MCF 10A (cell line): Measurements from ENCODE around the gene HDGFL2. TPM values are rescaled to one million over a fixed set of nuclear protein-coding genes. Genes with fewer than 3 reads are reported as not detected.

Experiments
- BruUV-seq: library from RNA; stranded (reverse); fragments of 400-500 nt; replicated peaks from 2 replicates; lab custom pipeline; 2021; lab: Mats Ljungman, UMichigan
- CTCF ChIA-PET: fragments of 300-600 bp; sonication (Branson Sonifier 250); formaldehyde crosslinking; extraction: SDS; loops from one replicate; lab custom pipeline; 2021; ENCODE audit warnings: antibody characterized with exemption, inconsistent platforms; lab: Yijun Ruan, JAX
- POLR2A ChIA-PET: fragments of 300-600, 350-650 bp; sonication (Branson Sonifier 250); formaldehyde crosslinking; extraction: SDS; loops from one replicate; lab custom pipeline; 2020; ENCODE audit warnings: antibody characterized with exemption, inconsistent platforms; lab: Yijun Ruan, JAX
- DNase-seq: peaks from one replicate; pipeline ENCODE4 v3.0.0-alpha.2; 2018; ENCODE audit not compliant: unreplicated experiment
- H3K27ac Mint-ChIP-seq: one replicate; pipeline ENCODE4 v1.8.0; 2022; ENCODE audit warnings: mild to moderate bottlenecking, low read depth, mixed read lengths; ENCODE audit not compliant: unreplicated experiment
- H3K27me3 Mint-ChIP-seq: one replicate; pipeline ENCODE4 v1.8.0; 2022; ENCODE audit warnings: mixed read lengths; ENCODE audit not compliant: insufficient read depth, unreplicated experiment
- H3K36me3 Mint-ChIP-seq: one replicate; pipeline ENCODE4 v1.8.0; 2022; ENCODE audit warnings: mild to moderate bottlenecking, moderate library complexity, mixed read lengths; ENCODE audit not compliant: insufficient read depth, unreplicated experiment
- H3K4me1 Mint-ChIP-seq: one replicate; pipeline ENCODE4 v1.8.0; 2022; ENCODE audit warnings: mixed read lengths; ENCODE audit not compliant: insufficient read depth, unreplicated experiment
- H3K4me3 Mint-ChIP-seq: one replicate; pipeline ENCODE4 v1.8.0; 2022; ENCODE audit warnings: mild to moderate bottlenecking, moderate library complexity, mixed read lengths; ENCODE audit not compliant: unreplicated experiment
- H3K9me3 Mint-ChIP-seq: one replicate; pipeline ENCODE4 v1.8.0; 2022; ENCODE audit warnings: mixed read lengths; ENCODE audit not compliant: unreplicated experiment
- CTCF ChIP-seq: fragments of 200-600 bp; IDR thresholded peaks from one replicate; pipeline ENCODE4 v1.8.0; 2022; ENCODE audit warnings: antibody characterized with exemption, mild to moderate bottlenecking; ENCODE audit not compliant: unreplicated experiment
- intact Hi-C: fragments of 100-400 bp; cut with micrococcal nuclease; formaldehyde crosslinking; loops from 2 replicates; pipeline ENCODE4 v1.14.1; 2022
- microRNA-seq: library from miRNA; unstranded; fragments of <30 nt; microRNA quantifications from one replicate; pipeline ENCODE4 v1.2.0, GENCODE V29; 2022
- total RNA-seq: library from RNA; stranded (reverse); gene quantifications from 2 replicates; pipeline ENCODE4 v1.2.3, GENCODE V29; 2022

HDGFL2 gene
- total RNA-seq, 1 experiment from 2014 or later: 46.3 TPM

- Mint-ChIP-seq H3K4me1 (no peaks in the 10 kb centered on the region), H3K27ac (no peak overlapping the region), H3K27me3 (peaks cover 23% of the 10 kb centered on the region), H3K9me3 (peaks cover 15% of the 10 kb centered on the region), H3K4me3 (no peak overlapping the region), H3K36me3 (no peaks in the 10 kb centered on the region)
- no TSS peak for BruUV-seq
- no peak for TF ChIP-seq CTCF
- POLR2A ChIA-PET: interaction anchor here (0.7 kb wide), 1 partner anchor 23 kb away, joined by 5 read pairs; no protein-coding TSS in a partner anchor
- intact Hi-C loops: no loop called here
- DNase-seq: no peak
- CTCF ChIA-PET: interaction anchor here (0.6 to 3.3 kb wide), 2 partner anchors 24 to 26 kb away, joined by 4 to 13 read pairs; no protein-coding TSS in a partner anchor
Measured at GRCh38 chr19:4550018-4550417, 77.9 kb downstream of the HDGFL2 start.

DNA sequence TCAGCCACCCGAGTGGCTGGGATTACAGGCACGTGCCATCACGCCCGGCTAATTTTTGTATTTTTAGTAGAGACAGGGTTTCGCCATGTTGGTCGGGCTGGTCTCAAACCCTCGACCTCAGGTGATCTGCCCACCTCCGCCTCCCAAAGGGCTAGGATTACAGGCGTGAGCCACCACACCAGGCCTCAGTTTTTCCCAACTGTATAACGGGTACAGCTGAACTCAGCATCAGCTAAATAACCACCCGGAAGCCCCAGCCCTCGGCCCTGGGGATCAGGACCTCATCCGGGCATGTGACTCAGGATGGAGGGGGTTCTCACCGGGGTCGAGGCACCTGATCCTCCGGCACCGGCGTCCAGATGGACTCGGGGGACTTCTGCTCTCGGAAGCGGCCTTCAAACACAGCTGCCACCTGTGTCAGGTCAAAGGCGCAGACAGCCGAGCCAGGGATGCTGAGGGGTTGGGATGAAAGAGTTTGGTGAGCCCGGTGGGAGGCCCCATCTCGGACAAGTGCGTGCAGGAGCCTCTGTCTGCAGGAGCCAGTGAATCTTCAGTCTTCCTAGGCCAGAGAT is 78.5 kb downstream of the HDGFL2 start:
- intact Hi-C loops: no loop called here
- CTCF ChIA-PET: interaction anchor here (0.6 kb wide), 1 partner anchor 26 kb away, joined by 4 read pairs; no protein-coding TSS in a partner anchor
- POLR2A ChIA-PET: no interaction called here
- no peak for DNase-seq
- H3K27me3 Mint-ChIP-seq: peaks cover 23% of the 10 kb centered on the region
- no TSS peak for BruUV-seq
- TF ChIP-seq CTCF: no peak
- H3K36me3 Mint-ChIP-seq: no peaks in the 10 kb centered on the region
- H3K4me3 Mint-ChIP-seq: no peak overlapping the region
- H3K4me1 Mint-ChIP-seq: no peaks in the 10 kb centered on the region
- no peak overlapping the region for H3K27ac Mint-ChIP-seq
- peaks cover 15% of the 10 kb centered on the region for H3K9me3 Mint-ChIP-seq

Small RNAs within 50 kb of the gene (microRNA-seq; reads per million reads assigned to microRNA genes)
- 10.4 reads per million, percentile 49 among the genes with 10 or more reads in this experiment for gene MIR4746

Other genes starting within 250 kb of the HDGFL2 start
- gene EBI3, start 242.8 kb upstream of the HDGFL2 start, total RNA-seq: 0.35 and 1.0 TPM in 2 replicates
- gene YJU2, start 225.2 kb upstream of the HDGFL2 start, total RNA-seq: 28.1 and 30.1 TPM in 2 replicates
- not detected in 2 replicates for gene SHD, start 193.0 kb upstream of the HDGFL2 start, total RNA-seq
- gene TMIGD2, start 169.9 kb upstream of the HDGFL2 start, total RNA-seq: not detected in 2 replicates
- gene FSD1, start 167.7 kb upstream of the HDGFL2 start, total RNA-seq: not detected in 2 replicates
- 14.8 and 20.3 TPM in 2 replicates for gene STAP2, start 133.5 kb upstream of the HDGFL2 start, total RNA-seq
- gene MPND, start 128.7 kb upstream of the HDGFL2 start, total RNA-seq: 2.4 and 7.2 TPM in 2 replicates
- gene SH3GL1, start 71.8 kb upstream of the HDGFL2 start, total RNA-seq: 94.4 and 106 TPM in 2 replicates
- gene CHAF1A, start 69.7 kb upstream of the HDGFL2 start, total RNA-seq: 15.3 and 16.7 TPM in 2 replicates
- 94.8 and 110 TPM in 2 replicates for gene UBXN6, start 14.5 kb upstream of the HDGFL2 start, total RNA-seq
- 1.4 and 1.8 TPM in 2 replicates for gene PLIN4, start 46.2 kb downstream of the HDGFL2 start, total RNA-seq
- not detected in 2 replicates for gene PLIN5, start 62.9 kb downstream of the HDGFL2 start, total RNA-seq
- 0.33 and 0.56 TPM in 2 replicates for gene LRG1, start 67.7 kb downstream of the HDGFL2 start, total RNA-seq
- gene SEMA6B, start 87.4 kb downstream of the HDGFL2 start, total RNA-seq: 0.20 and 0.54 TPM in 2 replicates
- gene TNFAIP8L1, start 167.2 kb downstream of the HDGFL2 start, total RNA-seq: 2.7 and 3.6 TPM in 2 replicates
- 188 and 231 TPM in 2 replicates for gene MYDGF, start 198.0 kb downstream of the HDGFL2 start, total RNA-seq